NCI-H2196 treated with DMSO at 0.1 percent for 48 hours (cell line): ENCODE measurements around the gene SVOP.
"Not testable (repeated sequence)": the region's sequence is repeated elsewhere in the genome, so short reads cannot be mapped to it uniquely, and the experiment has no call there.

Experiments used
- DNase-seq: peaks from one replicate; lab custom pipeline; 2025; ENCODE audit not compliant: unreplicated experiment; lab: John Stamatoyannopoulos, UW

SVOP gene

GRCh38 chr12:109033239-109034196, 12.7 kb upstream of the SVOP start:
- DNase-seq, result no peak

DNA sequence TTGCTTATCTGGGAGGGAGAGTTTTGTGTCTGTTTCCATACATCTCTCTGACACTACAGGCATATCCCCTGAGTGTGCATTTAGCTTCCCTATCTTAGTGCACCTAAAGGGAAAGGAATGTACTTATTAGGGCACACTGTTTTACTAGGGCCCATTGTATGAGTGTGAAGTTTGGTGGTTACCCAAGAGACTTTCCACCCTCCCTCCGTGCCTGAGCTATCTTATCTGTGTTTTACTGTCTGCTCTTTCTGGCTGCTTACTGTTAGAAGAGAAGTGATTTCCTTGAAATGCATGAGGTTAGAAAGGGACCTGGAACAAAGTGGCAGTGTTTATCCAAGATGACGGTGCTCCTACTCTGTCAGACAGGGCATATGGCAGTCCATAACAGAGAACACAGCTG, 8.5 kb upstream of the SVOP start:
- DNase-seq, result no peak

DNA sequence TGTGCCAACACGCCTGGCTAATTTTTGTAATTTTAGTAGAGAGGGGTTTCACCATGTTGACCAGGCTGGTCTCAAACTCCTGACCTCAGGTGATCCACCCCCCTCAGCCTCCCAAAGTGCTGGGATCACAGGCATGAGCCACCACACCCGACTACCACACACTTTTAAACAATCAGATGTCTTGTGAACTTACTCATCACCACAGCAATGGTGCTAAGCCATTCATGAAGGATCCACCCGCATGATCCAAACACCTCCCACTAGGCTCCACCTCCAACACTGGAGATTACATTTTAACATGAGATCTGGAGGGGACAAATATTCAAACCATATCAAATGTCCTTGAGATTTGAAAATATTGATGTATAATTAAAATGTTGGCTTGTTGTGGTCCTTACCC, 7.8 kb upstream of the SVOP start:
- DNase-seq, result not testable (repeated sequence)

GRCh38 chr12:109027767-109028166, 6.9 kb upstream of the SVOP start:
- DNase-seq, result no peak

GRCh38 chr12:109020146-109020795, 597 bp downstream of the SVOP start:
- no peak for DNase-seq

DNA sequence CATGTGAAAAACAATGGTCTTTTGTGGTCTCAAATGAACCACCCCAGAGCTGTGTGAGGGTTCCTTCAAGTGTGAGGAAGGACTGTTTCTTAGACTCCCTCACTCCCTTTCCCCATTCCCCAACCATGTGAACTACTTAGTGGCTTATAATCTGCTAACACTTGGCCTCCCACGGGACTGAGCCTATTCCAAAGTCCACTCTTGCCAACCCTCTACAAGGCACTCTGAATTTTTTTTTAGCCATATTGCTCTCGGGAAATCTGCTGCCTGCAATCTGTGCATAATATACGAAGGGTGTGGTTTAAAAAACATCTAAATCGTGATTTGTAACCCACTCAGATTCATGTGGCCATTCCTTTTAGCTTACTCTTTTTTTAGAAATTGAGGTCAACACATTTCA, 2.6 kb downstream of the SVOP start:
- no peak for DNase-seq

DNA sequence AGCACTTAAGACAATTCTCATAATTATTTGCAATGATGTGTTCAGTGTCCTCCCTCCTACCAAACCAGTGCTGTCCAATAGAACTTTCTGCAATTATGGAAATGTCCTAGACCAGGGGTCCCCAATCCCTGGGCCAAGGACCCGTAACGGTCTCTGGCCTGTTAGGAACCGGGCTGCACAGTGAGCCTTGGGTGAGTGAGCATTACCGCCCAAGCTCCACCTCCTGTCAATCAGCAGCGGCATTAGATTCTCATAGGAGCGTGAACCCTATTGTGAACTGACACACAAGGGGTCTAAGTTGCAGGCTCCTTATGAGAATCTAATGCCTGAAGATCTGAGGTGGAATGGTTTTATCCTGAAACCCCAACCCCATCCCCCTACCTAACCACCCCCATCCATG, 3.9 kb downstream of the SVOP start:
- DNase-seq, result no peak

- DNase-seq, result no peak
Observed at GRCh38 chr12:109016016-109016415, 4.9 kb downstream of the SVOP start.

DNA sequence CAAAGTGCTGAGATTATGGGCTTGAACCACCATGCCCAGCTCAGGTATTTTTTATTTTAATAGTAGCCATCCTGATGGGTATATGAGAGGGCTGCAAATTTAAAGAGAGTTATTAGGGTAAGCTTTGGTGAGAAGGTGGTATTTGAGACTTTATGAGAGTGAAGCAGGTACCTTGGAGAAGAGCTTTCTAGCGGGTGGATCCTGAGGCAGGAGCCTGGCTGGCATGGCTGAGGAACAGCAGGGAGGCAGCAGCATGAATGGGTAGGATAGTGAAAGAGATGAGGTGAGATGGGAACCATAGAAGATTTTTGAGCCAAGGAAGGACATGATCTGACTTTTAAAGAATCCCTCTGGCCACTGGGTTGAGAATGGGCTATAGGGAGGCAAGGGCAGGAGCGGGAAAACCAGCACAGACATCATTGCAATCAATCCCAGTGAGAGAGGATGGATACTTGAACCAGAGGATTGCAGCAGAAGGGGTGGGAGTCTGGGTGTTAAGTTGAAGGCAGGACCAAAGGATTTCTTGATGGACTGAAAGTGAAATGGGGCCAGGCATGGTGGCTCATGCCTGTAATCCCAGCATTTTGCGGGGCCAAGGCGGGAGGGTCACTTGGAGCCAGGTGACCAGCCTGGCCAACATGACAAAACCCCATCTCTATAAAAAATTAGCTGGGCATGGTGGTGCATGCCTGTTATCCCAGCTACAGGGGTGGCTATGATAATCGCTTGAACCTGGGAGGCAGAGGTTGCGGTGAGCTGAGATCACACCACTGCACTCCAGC, 5.7 kb downstream of the SVOP start:
- DNase-seq, result no peak

- no peak for DNase-seq
Observed at GRCh38 chr12:109010259-109010658, 10.6 kb downstream of the SVOP start.

- DNase-seq, result no peak
Observed at GRCh38 chr12:109009766-109010165, 11.1 kb downstream of the SVOP start.

- no peak for DNase-seq
Observed at GRCh38 chr12:109004017-109004416, 16.9 kb downstream of the SVOP start.

GRCh38 chr12:108996320-108996719, 24.5 kb downstream of the SVOP start:
- no peak for DNase-seq

GRCh38 chr12:108995370-108995992, 25.4 kb downstream of the SVOP start:
- DNase-seq, result no peak

- not testable (repeated sequence) for DNase-seq
Observed at GRCh38 chr12:108990103-108990502, 30.8 kb downstream of the SVOP start.

DNA sequence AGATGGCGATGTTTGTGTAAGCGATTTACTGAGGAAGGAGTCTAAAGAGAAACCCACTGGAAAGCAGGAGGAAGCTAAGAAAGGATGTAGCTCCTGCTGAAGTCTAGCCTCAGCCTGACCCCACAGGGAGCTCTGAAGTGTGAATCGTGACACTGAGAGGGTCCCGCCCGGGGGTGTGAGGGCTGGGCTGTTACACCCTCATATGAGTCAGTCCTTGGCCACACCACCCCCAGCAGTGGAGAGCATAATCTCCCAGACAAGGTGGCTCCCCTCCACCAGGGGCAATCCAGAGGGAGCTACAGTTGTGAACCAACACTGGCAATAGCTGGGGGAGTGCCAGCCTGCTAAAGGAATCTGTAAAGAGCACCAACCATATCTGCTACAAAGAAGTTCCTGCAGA, 31.5 kb downstream of the SVOP start:
- no peak for DNase-seq

GRCh38 chr12:108985750-108986149, 35.1 kb downstream of the SVOP start:
- DNase-seq, result no peak

DNA sequence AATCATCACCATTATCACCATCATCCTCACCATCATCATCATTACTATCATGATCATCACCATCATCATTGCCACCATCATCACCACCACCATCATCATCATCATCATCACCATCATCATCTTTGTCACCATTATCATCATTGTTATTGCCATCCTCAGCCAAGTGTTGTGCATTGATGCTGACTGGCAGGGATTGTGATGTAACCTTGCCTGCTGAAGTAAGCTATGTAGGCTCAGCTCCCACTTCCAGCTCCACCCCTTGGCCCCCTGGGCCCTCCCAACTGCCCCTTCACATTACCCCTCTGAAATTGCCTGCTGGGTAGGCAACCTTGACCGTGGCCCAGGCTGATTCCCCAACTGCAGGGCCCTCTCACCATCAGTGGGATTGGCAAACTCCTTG, 37.6 kb downstream of the SVOP start:
- no peak for DNase-seq

GRCh38 chr12:108982621-108983219, 38.1 kb downstream of the SVOP start:
- no peak for DNase-seq

GRCh38 chr12:108981835-108982234, 39.0 kb downstream of the SVOP start:
- no peak for DNase-seq
